ENCODE measurements around the gene KDF1. TPM values are rescaled to one million over a fixed set of nuclear protein-coding genes. Genes with fewer than 3 reads are reported as not detected.
"Not testable (repeated sequence)": the region's sequence is repeated elsewhere in the genome, so short reads cannot be mapped to it uniquely, and the experiment has no call there.

Gene KDF1
- total RNA-seq, 4 donors from 2014 or later, result not detected

GRCh38 chr1:26951216-26951615, 9.1 kb downstream of the KDF1 start:
- 93 to 95% methylated on average over 14 of the region's 14 CpGs for WGBS, 2 donors
- Histone ChIP-seq H3K27ac (no peak overlapping the region), H3K9me3 (peaks cover 0 to 10% (median 0%) of the 10 kb centered on the region in 4 donors), H3K36me3 (peaks cover 0 to 32% (median 3%) of the 10 kb centered on the region in 3 donors), H3K27me3 (no peaks in the 10 kb centered on the region), H3K4me3 (no peak overlapping the region), H3K4me1 (no peaks in the 10 kb centered on the region)
- DNase-seq (ENCODE audit: low spot score in 2 of 2), result no peak
- TF ChIP-seq CTCF (IDR thresholded peaks at IDR 0.05), result no peak
- no peak for TF ChIP-seq POLR2A (IDR thresholded peaks at IDR 0.05)
- no peak for TF ChIP-seq EP300 (IDR thresholded peaks at IDR 0.05)

GRCh38 chr1:26950602-26951001, 9.7 kb downstream of the KDF1 start:
- DNase-seq (ENCODE audit: low spot score in 2 of 2), result no peak
- Histone ChIP-seq H3K4me3 (no peak overlapping the region), H3K27me3 (no peaks in the 10 kb centered on the region), H3K9me3 (peaks cover 0 to 4% (median 0%) of the 10 kb centered on the region in 4 donors), H3K27ac (no peak overlapping the region), H3K4me1 (no peaks in the 10 kb centered on the region), H3K36me3 (peaks cover 2 to 32% (median 9%) of the 10 kb centered on the region in 3 donors)
- WGBS, 2 donors, result 50 to 68% methylated on average over 8 of the region's 8 CpGs
- TF ChIP-seq POLR2A (IDR thresholded peaks at IDR 0.05), result no peak
- no peak for TF ChIP-seq CTCF (IDR thresholded peaks at IDR 0.05)
- TF ChIP-seq EP300 (IDR thresholded peaks at IDR 0.05), result no peak

GRCh38 chr1:26949926-26950319, 10.3 kb downstream of the KDF1 start:
- H3K4me3 ChIP-seq, result no peak overlapping the region
- TF ChIP-seq EP300 (IDR thresholded peaks at IDR 0.05), result no peak
- TF ChIP-seq CTCF (IDR thresholded peaks at IDR 0.05), result no peak
- TF ChIP-seq POLR2A (IDR thresholded peaks at IDR 0.05), result no peak
- DNase-seq (ENCODE audit: low spot score in 2 of 2), result no peak
- no peaks in the 10 kb centered on the region for H3K9me3 ChIP-seq
- 66 to 78% methylated on average over 3 of the region's 3 CpGs for WGBS, 2 donors
- H3K27ac ChIP-seq, result no peak overlapping the region
- H3K27me3 ChIP-seq, result no peaks in the 10 kb centered on the region
- peaks cover 6 to 36% (median 15%) of the 10 kb centered on the region in 3 donors for H3K36me3 ChIP-seq
- H3K4me1 ChIP-seq, result no peaks in the 10 kb centered on the region

GRCh38 chr1:26949266-26949925, 10.9 kb downstream of the KDF1 start:
- 62 to 65% methylated on average over 1 of the region's 1 CpG for WGBS, 2 donors

GRCh38 chr1:26948725-26949057, 11.6 kb downstream of the KDF1 start:
- H3K27ac ChIP-seq; H3K27me3 ChIP-seq; H3K9me3 ChIP-seq; DNase-seq (ENCODE audit: low spot score in 2 of 2); H3K4me3 ChIP-seq; H3K4me1 ChIP-seq: not testable (repeated sequence)
- H3K36me3 ChIP-seq, result peaks cover 10 to 49% (median 22%) of the 10 kb centered on the region in 3 donors
- 90 to 92% methylated on average over 16 of the region's 16 CpGs for WGBS, 2 donors

More at GRCh38 chr1:26949266-26949925, 10.9 kb downstream of the KDF1 start:
- Histone ChIP-seq H3K9me3 (no peaks in the 10 kb centered on the region), H3K27me3 (no peaks in the 10 kb centered on the region), H3K27ac (no peak overlapping the region), H3K4me3 (no peak overlapping the region), H3K4me1 (no peaks in the 10 kb centered on the region), H3K36me3 (peaks cover 8 to 42% (median 15%) of the 10 kb centered on the region in 3 donors)
- no peak for DNase-seq (ENCODE audit: low spot score in 2 of 2)
- no peak for TF ChIP-seq CTCF (IDR thresholded peaks at IDR 0.05)
- TF ChIP-seq POLR2A (IDR thresholded peaks at IDR 0.05), result no peak
- TF ChIP-seq EP300 (IDR thresholded peaks at IDR 0.05), result no peak
